Neuronal stem cell (in vitro differentiated cells): ENCODE data around the gene STARD9.

Experiments
- DNase-seq: peaks from one replicate; pipeline ENCODE4 v3.0.0-alpha.2; 2013; ENCODE audit warnings: low spot score
- H2AFZ ChIP-seq: one replicate; pipeline ENCODE4 v1.6.1; 2013; ENCODE audit warnings: mild to moderate bottlenecking, low read length, inconsistent platforms
- H2AK5ac ChIP-seq: 2 replicates; pipeline ENCODE4 v1.6.1; 2013; ENCODE audit warnings: low read depth, mild to moderate bottlenecking, inconsistent platforms, low read length, moderate library complexity, mixed read lengths
- H2BK120ac ChIP-seq: 2 replicates; pipeline ENCODE4 v1.6.1; 2013; ENCODE audit warnings: low read depth, mild to moderate bottlenecking, inconsistent platforms, low read length, moderate library complexity, mixed read lengths
- H2BK12ac ChIP-seq: one replicate; pipeline ENCODE4 v1.6.1; 2013; ENCODE audit warnings: low read length, inconsistent platforms
- H2BK15ac ChIP-seq: 2 replicates; pipeline ENCODE4 v1.6.1; 2013; ENCODE audit warnings: mild to moderate bottlenecking, low read length, inconsistent platforms, mixed read lengths
- H2BK5ac ChIP-seq: one replicate; pipeline ENCODE4 v1.6.1; 2013; ENCODE audit warnings: inconsistent platforms, mild to moderate bottlenecking, low read length, moderate library complexity
- H3K14ac ChIP-seq: one replicate; pipeline ENCODE4 v1.6.1; 2013; ENCODE audit warnings: low read length, inconsistent platforms
- H3K18ac ChIP-seq: 2 replicates; pipeline ENCODE4 v1.6.1; 2013; ENCODE audit warnings: low read length, inconsistent platforms
- H3K23ac ChIP-seq: 2 replicates; pipeline ENCODE4 v1.6.1; 2013; ENCODE audit warnings: low read depth, mild to moderate bottlenecking, mixed read lengths, low read length, inconsistent platforms; ENCODE audit not compliant: poor library complexity
- H3K27ac ChIP-seq: replicated peaks from 3 replicates; pipeline ENCODE4 v1.5.1; 2013; ENCODE audit warnings: low read length, inconsistent platforms
- H3K27me3 ChIP-seq, 3 experiments: 2 replicates each; pipeline ENCODE4 v1.6.1; 2013; ENCODE audit warnings: low read length in 3 of 3, mild to moderate bottlenecking in 2 of 3, inconsistent platforms in 1 of 3, low read depth in 1 of 3, mixed read lengths in 1 of 3, moderate library complexity in 1 of 3; ENCODE audit not compliant: control insufficient read depth in 3 of 3, insufficient read depth in 3 of 3
- H3K36me3 ChIP-seq, 2 donors: replicated peaks in 1 of 2; 2 replicates each; pipeline ENCODE4 v1.6.1; 2013; ENCODE audit warnings: low read length in 2 of 2; ENCODE audit not compliant: control insufficient read depth in 2 of 2, insufficient read depth in 2 of 2
- H3K4ac ChIP-seq: 2 replicates; pipeline ENCODE4 v1.6.1; 2013; ENCODE audit warnings: inconsistent platforms, mild to moderate bottlenecking, low read length, moderate library complexity
- H3K4me1 ChIP-seq, 2 donors: 1 replicate in 1 of 2; 2 replicates in 1 of 2; pipeline ENCODE4 v1.6.1; 2013; ENCODE audit warnings: low read length in 2 of 2, low read depth in 1 of 2; ENCODE audit not compliant: control insufficient read depth in 2 of 2, insufficient read depth in 1 of 2
- H3K4me2 ChIP-seq: one replicate; pipeline ENCODE4 v1.6.1; 2013; ENCODE audit warnings: mild to moderate bottlenecking, low read length, inconsistent platforms; ENCODE audit not compliant: insufficient read depth, poor library complexity, severe bottlenecking
- H3K4me3 ChIP-seq, 2 donors: 2 replicates each; pipeline ENCODE4 v1.5.1; 2013; ENCODE audit warnings: low read length in 2 of 2, mild to moderate bottlenecking in 2 of 2, inconsistent platforms in 1 of 2, moderate library complexity in 1 of 2
- H3K79me1 ChIP-seq: one replicate; pipeline ENCODE4 v1.6.1; 2013; ENCODE audit warnings: low read depth, mild to moderate bottlenecking, inconsistent platforms, low read length, moderate library complexity
- H3K9ac ChIP-seq: one replicate; pipeline ENCODE4 v1.6.1; 2013; ENCODE audit warnings: mild to moderate bottlenecking, low read depth, low read length, inconsistent platforms; ENCODE audit not compliant: poor library complexity
- H3K9me3 ChIP-seq, 2 donors: replicated peaks in 1 of 2; 2 replicates each; pipeline versions ENCODE3 to v1.6.1; 2013; ENCODE audit warnings: low read length in 2 of 2, mild to moderate bottlenecking in 2 of 2, inconsistent platforms in 1 of 2, low read depth in 1 of 2, mixed read lengths in 1 of 2, moderate library complexity in 1 of 2; ENCODE audit not compliant: control insufficient read depth in 2 of 2, insufficient read depth in 1 of 2
- H4K8ac ChIP-seq: one replicate; pipeline ENCODE4 v1.6.1; 2013; ENCODE audit warnings: low read depth, mild to moderate bottlenecking, inconsistent platforms, low read length, moderate library complexity
- H4K91ac ChIP-seq: one replicate; pipeline ENCODE4 v1.6.1; 2013; ENCODE audit warnings: low read length, low read depth, mild to moderate bottlenecking, inconsistent platforms; ENCODE audit not compliant: poor library complexity
- WGBS, 2 donors: extraction: QIAGEN DNeasy Blood & Tissue Kit; methylation state at CpG; one replicate each; pipeline ENCODE4 v1.1.7; 2013; ENCODE audit warnings: missing lambda C conversion rate in 2 of 2, mixed read lengths in 1 of 2; ENCODE audit not compliant: insufficient read length in 2 of 2, insufficient replicate concordance in 1 of 2; ENCODE audit errors: extremely low coverage in 2 of 2; 5-methylcytosine and 5-hydroxymethylcytosine counted together

The STARD9 gene

DNA sequence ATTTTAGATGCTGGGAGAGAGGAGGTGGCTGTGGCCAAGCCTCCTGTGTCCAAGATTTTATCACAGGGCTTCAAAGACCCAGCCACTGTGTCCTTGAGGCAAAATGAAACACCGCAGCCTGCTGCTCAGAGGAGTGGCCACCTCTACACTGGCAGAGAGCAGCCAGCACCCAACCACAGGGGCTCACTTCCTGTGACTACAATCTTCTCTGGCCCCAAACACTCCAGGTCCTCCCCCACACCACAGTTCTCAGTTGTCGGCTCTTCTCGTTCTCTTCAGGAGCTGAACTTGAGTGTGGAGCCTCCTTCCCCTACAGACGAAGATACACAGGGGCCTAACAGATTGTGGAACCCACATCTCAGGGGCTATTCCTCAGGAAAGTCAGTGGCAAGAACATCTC, 115.9 kb downstream of the STARD9 start:
- Histone ChIP-seq H3K4me1 (no peaks in the 10 kb centered on the region), H4K91ac (no peak overlapping the region), H3K79me1 (no peaks in the 10 kb centered on the region), H2BK12ac (no peak overlapping the region), H3K18ac (no peak overlapping the region), H3K14ac (no peak overlapping the region), H2BK5ac (peak overlapping the region; percentile 20), H2AK5ac (no peak overlapping the region), H3K9me3 (no peaks in the 10 kb centered on the region), H3K4ac (no peak overlapping the region), H2AFZ (no peak overlapping the region), H3K27me3 (no peaks in the 10 kb centered on the region), H3K36me3 (peaks cover 15 to 100% of the 10 kb centered on the region in 2 donors), H2BK15ac (no peak overlapping the region), H2BK120ac (no peak overlapping the region), H3K27ac (no peak overlapping the region), H3K4me3 (no peak overlapping the region), H3K4me2 (no peak overlapping the region), H4K8ac (no peak overlapping the region), H3K23ac (no peak overlapping the region), H3K9ac (no peak overlapping the region)
- no peak for DNase-seq
- WGBS, 2 donors: no CpG with 5 or more reads among the region's 4 CpGs

DNA sequence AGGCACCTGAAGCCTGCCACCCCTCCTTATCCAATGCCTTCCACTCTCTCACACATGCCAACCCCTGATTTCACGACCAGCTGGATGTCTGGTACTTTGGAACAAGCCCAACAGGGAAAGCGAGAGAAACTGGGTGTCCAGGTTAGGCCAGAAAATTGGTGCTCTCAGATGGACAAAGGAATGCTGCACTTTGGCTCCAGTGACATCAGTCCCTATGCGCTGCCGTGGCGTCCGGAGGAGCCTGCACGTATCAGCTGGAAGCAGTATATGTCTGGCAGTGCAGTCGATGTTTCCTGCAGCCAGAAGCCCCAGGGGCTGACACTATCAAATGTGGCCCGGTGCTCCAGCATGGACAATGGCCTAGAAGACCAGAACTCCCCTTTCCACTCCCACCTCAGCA, 116.4 kb downstream of the STARD9 start:
- DNase-seq: no peak
- WGBS, 2 donors: no CpG with 5 or more reads among the region's 9 CpGs

DNA sequence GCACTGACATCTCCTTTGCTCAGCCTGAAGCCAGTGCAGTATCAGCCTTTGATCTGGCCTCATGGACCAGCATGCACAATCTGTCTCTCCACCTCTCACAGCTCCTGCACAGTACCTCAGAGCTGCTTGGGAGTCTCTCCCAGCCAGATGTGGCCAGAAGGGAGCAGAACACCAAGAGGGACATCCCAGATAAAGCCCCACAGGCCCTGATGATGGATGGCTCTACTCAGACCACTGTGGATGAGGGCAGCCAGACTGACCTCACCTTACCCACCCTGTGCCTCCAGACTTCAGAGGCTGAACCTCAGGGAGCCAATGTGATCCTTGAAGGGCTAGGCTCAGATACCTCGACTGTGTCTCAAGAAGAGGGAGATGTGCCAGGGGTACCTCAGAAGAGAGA, 117.1 kb downstream of the STARD9 start:
- no peak overlapping the region for H2BK120ac ChIP-seq
- peaks cover 19 to 100% of the 10 kb centered on the region in 2 donors for H3K36me3 ChIP-seq
- no peak overlapping the region for H2AFZ ChIP-seq
- H4K91ac ChIP-seq: no peak overlapping the region
- H2BK5ac ChIP-seq: no peak overlapping the region
- H3K4me3 ChIP-seq: no peak overlapping the region
- H3K79me1 ChIP-seq: no peaks in the 10 kb centered on the region
- H2AK5ac ChIP-seq: no peak overlapping the region
- H4K8ac ChIP-seq: no peak overlapping the region
- no peak overlapping the region for H2BK15ac ChIP-seq
- WGBS, 2 donors: no CpG with 5 or more reads among the region's 1 CpG
- H3K9ac ChIP-seq: no peak overlapping the region
- no peak overlapping the region for H3K27ac ChIP-seq
- no peak overlapping the region for H3K23ac ChIP-seq
- peaks cover 0 to 2% of the 10 kb centered on the region in 2 donors for H3K4me1 ChIP-seq
- no peak for DNase-seq
- H3K27me3 ChIP-seq: no peaks in the 10 kb centered on the region
- no peaks in the 10 kb centered on the region for H3K9me3 ChIP-seq
- no peak overlapping the region for H2BK12ac ChIP-seq
- no peak overlapping the region for H3K14ac ChIP-seq
- H3K4me2 ChIP-seq: no peak overlapping the region
- H3K18ac ChIP-seq: no peak overlapping the region
- H3K4ac ChIP-seq: no peak overlapping the region

More for the DNA sequence above, 116.4 kb downstream of the STARD9 start:
- Histone ChIP-seq H2BK120ac (no peak overlapping the region), H3K4me2 (no peak overlapping the region), H3K18ac (no peak overlapping the region), H4K91ac (no peak overlapping the region), H3K9me3 (no peaks in the 10 kb centered on the region), H3K27me3 (no peaks in the 10 kb centered on the region), H2BK15ac (no peak overlapping the region), H3K14ac (no peak overlapping the region), H3K4ac (no peak overlapping the region), H4K8ac (no peak overlapping the region), H3K27ac (no peak overlapping the region), H3K4me1 (peaks cover 0 to 2% of the 10 kb centered on the region in 2 donors), H2AK5ac (no peak overlapping the region), H3K4me3 (no peak overlapping the region), H3K36me3 (peaks cover 19 to 100% of the 10 kb centered on the region in 2 donors), H2BK5ac (peak overlapping the region; percentile 20), H2AFZ (no peak overlapping the region), H3K23ac (no peak overlapping the region), H2BK12ac (no peak overlapping the region), H3K79me1 (no peaks in the 10 kb centered on the region), H3K9ac (no peak overlapping the region)

GRCh38 chr15:42692997-42693396, 117.6 kb downstream of the STARD9 start:
- Histone ChIP-seq H3K9me3 (no peaks in the 10 kb centered on the region), H3K4me1 (peaks cover 0 to 2% of the 10 kb centered on the region in 2 donors), H3K4me3 (no peak overlapping the region), H3K79me1 (no peaks in the 10 kb centered on the region), H4K91ac (no peak overlapping the region), H3K9ac (no peak overlapping the region), H2BK120ac (no peak overlapping the region), H2AFZ (no peak overlapping the region), H2BK12ac (no peak overlapping the region), H4K8ac (no peak overlapping the region), H3K4me2 (no peak overlapping the region), H2BK5ac (no peak overlapping the region), H3K14ac (no peak overlapping the region), H2BK15ac (no peak overlapping the region), H2AK5ac (no peak overlapping the region), H3K27ac (no peak overlapping the region), H3K18ac (no peak overlapping the region), H3K27me3 (no peaks in the 10 kb centered on the region), H3K36me3 (peaks cover 19 to 100% of the 10 kb centered on the region in 2 donors), H3K23ac (no peak overlapping the region), H3K4ac (no peak overlapping the region)
- WGBS, 2 donors: no CpG with 5 or more reads among the region's 4 CpGs
- DNase-seq: no peak
